ENCODE measurements around the gene XRCC5. TPM values are rescaled to one million over a fixed set of nuclear protein-coding genes. Genes with fewer than 3 reads are reported as not detected.

XRCC5 gene
- total RNA-seq, 1 experiment from 2014 or later, result 534 TPM

DNA sequence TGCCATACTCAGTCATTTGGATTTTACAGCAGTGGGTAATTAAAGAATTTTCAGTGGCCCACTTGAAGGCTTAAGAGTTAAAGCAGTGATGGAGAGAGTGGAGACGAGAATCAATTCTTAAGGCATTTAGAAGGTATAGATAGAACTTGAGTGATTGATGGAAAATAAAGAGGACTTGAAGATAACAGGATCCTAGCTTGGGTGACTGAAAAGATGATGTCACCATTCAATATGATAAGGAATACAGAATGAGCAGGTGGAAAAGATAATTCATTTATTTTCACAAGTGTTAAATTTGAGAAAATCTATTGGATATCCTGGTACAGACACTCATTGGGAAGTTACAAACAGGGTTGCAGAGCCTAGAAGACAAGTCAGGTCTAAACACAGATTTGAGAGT is 35.2 kb downstream of the XRCC5 start:
- POLR2A ChIA-PET (ENCODE audit: low non-redundant PET), result no interaction called here
- no peak overlapping the region for H3K4me3 ChIP-seq (ENCODE audit: low read depth, low read length, poor library complexity, severe bottlenecking)
- H3K27me3 ChIP-seq (replicated peaks; ENCODE audit: insufficient read depth, low read depth, low read length, poor library complexity), result no peaks in the 10 kb centered on the region
- intact Hi-C loops (cut with micrococcal nuclease; ENCODE audit: unreplicated experiment), result no loop called here
- H3K36me3 ChIP-seq (ENCODE audit: insufficient read depth, low read length, poor library complexity, severe bottlenecking), result peaks cover 100% of the 10 kb centered on the region
- H3K9me3 ChIP-seq (ENCODE audit: low read depth, low read length, poor library complexity, severe bottlenecking), result no peaks in the 10 kb centered on the region
- no peak for DNase-seq (ENCODE audit: low spot score)
- CTCF ChIA-PET, result no interaction called here
- no TSS peak for BruUV-seq (replicated peaks)
- TF ChIP-seq EZH2 (IDR thresholded peaks at IDR 0.05; ENCODE audit: borderline replicate concordance, low read depth, low read length, poor library complexity, severe bottlenecking), result no peak
- TF ChIP-seq, protein P1, sequence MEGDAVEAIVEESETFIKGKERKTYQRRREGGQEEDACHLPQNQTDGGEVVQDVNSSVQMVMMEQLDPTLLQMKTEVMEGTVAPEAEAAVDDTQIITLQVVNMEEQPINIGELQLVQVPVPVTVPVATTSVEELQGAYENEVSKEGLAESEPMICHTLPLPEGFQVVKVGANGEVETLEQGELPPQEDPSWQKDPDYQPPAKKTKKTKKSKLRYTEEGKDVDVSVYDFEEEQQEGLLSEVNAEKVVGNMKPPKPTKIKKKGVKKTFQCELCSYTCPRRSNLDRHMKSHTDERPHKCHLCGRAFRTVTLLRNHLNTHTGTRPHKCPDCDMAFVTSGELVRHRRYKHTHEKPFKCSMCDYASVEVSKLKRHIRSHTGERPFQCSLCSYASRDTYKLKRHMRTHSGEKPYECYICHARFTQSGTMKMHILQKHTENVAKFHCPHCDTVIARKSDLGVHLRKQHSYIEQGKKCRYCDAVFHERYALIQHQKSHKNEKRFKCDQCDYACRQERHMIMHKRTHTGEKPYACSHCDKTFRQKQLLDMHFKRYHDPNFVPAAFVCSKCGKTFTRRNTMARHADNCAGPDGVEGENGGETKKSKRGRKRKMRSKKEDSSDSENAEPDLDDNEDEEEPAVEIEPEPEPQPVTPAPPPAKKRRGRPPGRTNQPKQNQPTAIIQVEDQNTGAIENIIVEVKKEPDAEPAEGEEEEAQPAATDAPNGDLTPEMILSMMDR (conservative IDR thresholded peaks at IDR 0.05; ENCODE audit: low read depth, low read length), result no peak
- H3K4me1 ChIP-seq (ENCODE audit: insufficient read depth, low read length, poor library complexity, severe bottlenecking), result no peaks in the 10 kb centered on the region
- no peak overlapping the region for H3K27ac ChIP-seq (ENCODE audit: low read depth, low read length, poor library complexity, severe bottlenecking)

DNA sequence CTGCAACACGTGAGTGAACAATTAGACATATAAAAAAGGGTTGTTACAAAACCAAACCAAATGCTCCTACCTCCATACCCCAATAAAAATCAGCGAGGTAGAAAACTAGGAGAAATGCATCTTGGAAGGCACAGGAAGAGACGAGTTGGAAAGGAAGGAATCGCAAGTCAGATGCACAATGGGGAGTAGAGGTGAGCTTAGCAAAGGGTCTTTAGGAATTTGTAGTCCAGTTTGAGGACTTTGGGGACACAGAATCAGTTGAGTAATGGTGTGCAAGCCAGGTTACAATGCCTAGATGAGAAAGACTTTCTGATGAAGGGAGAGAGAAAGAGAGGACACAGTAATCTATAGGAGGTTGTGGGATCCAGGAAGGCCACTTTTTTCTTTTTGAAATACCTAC is 35.7 kb downstream of the XRCC5 start:
- Histone ChIP-seq H3K4me3 (ENCODE audit: low read depth, low read length, poor library complexity, severe bottlenecking) (no peak overlapping the region), H3K36me3 (ENCODE audit: insufficient read depth, low read length, poor library complexity, severe bottlenecking) (peaks cover 100% of the 10 kb centered on the region), H3K27me3 (replicated peaks; ENCODE audit: insufficient read depth, low read depth, low read length, poor library complexity) (no peaks in the 10 kb centered on the region), H3K27ac (ENCODE audit: low read depth, low read length, poor library complexity, severe bottlenecking) (no peak overlapping the region), H3K9me3 (ENCODE audit: low read depth, low read length, poor library complexity, severe bottlenecking) (no peaks in the 10 kb centered on the region), H3K4me1 (ENCODE audit: insufficient read depth, low read length, poor library complexity, severe bottlenecking) (no peaks in the 10 kb centered on the region)
- no peak for DNase-seq (ENCODE audit: low spot score)
- CTCF ChIA-PET, result no interaction called here
- TF ChIP-seq, protein P1 (conservative IDR thresholded peaks at IDR 0.05; ENCODE audit: low read depth, low read length), result no peak
- no peak for TF ChIP-seq EZH2 (IDR thresholded peaks at IDR 0.05; ENCODE audit: borderline replicate concordance, low read depth, low read length, poor library complexity, severe bottlenecking)
- intact Hi-C loops (cut with micrococcal nuclease; ENCODE audit: unreplicated experiment), result no loop called here
- POLR2A ChIA-PET (ENCODE audit: low non-redundant PET), result no interaction called here
- no TSS peak for BruUV-seq (replicated peaks)

DNA sequence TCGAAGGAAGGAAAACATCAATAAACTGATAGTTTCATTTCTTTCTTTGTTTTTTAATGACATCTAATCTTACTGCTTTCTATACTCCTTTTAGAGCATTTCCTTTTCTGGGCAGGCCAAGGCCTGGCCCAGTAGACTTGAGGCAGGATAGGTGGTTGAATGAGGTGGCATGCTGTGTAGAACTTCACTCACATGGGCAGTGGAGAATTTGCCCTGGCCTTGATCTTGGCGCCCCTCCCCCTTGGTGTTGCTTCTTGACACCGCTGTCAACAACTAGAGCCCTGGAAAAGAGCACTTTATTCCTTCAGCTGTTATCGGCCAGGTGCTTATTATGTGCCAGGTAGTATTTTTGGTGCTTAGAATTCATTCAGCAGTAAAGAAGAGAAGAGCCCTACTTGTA is 37.4 kb downstream of the XRCC5 start:
- ChIA-PET POLR2A (ENCODE audit: low non-redundant PET) (no interaction called here), CTCF (no interaction called here)
- H3K9me3 ChIP-seq (ENCODE audit: low read depth, low read length, poor library complexity, severe bottlenecking), result no peaks in the 10 kb centered on the region
- no peak for TF ChIP-seq EZH2 (IDR thresholded peaks at IDR 0.05; ENCODE audit: borderline replicate concordance, low read depth, low read length, poor library complexity, severe bottlenecking)
- TF ChIP-seq, protein P1 (conservative IDR thresholded peaks at IDR 0.05; ENCODE audit: low read depth, low read length), result no peak
- no peaks in the 10 kb centered on the region for H3K27me3 ChIP-seq (replicated peaks; ENCODE audit: insufficient read depth, low read depth, low read length, poor library complexity)
- H3K4me3 ChIP-seq (ENCODE audit: low read depth, low read length, poor library complexity, severe bottlenecking), result no peak overlapping the region
- DNase-seq (ENCODE audit: low spot score), result no peak
- intact Hi-C loops (cut with micrococcal nuclease; ENCODE audit: unreplicated experiment), result no loop called here
- no peak overlapping the region for H3K27ac ChIP-seq (ENCODE audit: low read depth, low read length, poor library complexity, severe bottlenecking)
- no peaks in the 10 kb centered on the region for H3K4me1 ChIP-seq (ENCODE audit: insufficient read depth, low read length, poor library complexity, severe bottlenecking)
- BruUV-seq (replicated peaks), result no TSS peak
- H3K36me3 ChIP-seq (ENCODE audit: insufficient read depth, low read length, poor library complexity, severe bottlenecking), result peaks cover 100% of the 10 kb centered on the region
